SK-N-SH (cell line): Measurements from ENCODE around the gene FANCG. TPM values are rescaled to one million over a fixed set of nuclear protein-coding genes. Genes with fewer than 3 reads are reported as not detected.

Experiments
- CTCF ChIA-PET: fragments of 300-600, 350-600 bp; formaldehyde crosslinking; extraction: SDS; loops from one replicate; lab custom pipeline; 2021; lab: Yijun Ruan, JAX
- POLR2A ChIA-PET: fragments of 350-600 bp; sonication (Branson Sonifier 250); formaldehyde crosslinking; extraction: SDS; loops from one replicate; lab custom pipeline; 2020; ENCODE audit warnings: antibody characterized with exemption, inconsistent platforms; lab: Yijun Ruan, JAX
- DNase-seq: peaks from one replicate; pipeline ENCODE4 v3.0.0; 2012
- H2AFZ ChIP-seq: fragments of 200-600 bp; sonication (generic); 2 replicates; pipeline ENCODE4 v1.8.1; 2016; ENCODE audit warnings: antibody characterized with exemption, mild to moderate bottlenecking, low read depth
- H3F3A ChIP-seq: fragments of 200-600 bp; sonication (generic); replicated peaks from 2 replicates; pipeline ENCODE3; 2016; ENCODE audit warnings: antibody characterized with exemption, mild to moderate bottlenecking; ENCODE audit not compliant: insufficient read depth
- H3K27ac ChIP-seq, 2 experiments: fragments of 200-500 bp in 1 of 2; fragments of 200-600 bp in 1 of 2; sonication (Bioruptor generic) in 1 of 2; sonication (generic), shearing (Covaris generic) in 1 of 2; 2 replicates each; pipeline versions ENCODE4 v1.5.1 to v1.6.1; 2014 to 2016; ENCODE audit warnings: low read depth in 2 of 2, inconsistent platforms in 1 of 2, low read length in 1 of 2, mild to moderate bottlenecking in 1 of 2, mixed read lengths in 1 of 2
- H3K27me3 ChIP-seq: fragments of 200-600 bp; sonication (generic), shearing (Covaris generic); 2 replicates; pipeline ENCODE4 v1.6.1; 2016; ENCODE audit warnings: mixed run types; ENCODE audit not compliant: insufficient read depth
- H3K36me3 ChIP-seq, 2 experiments: fragments of 200-500 bp in 1 of 2; fragments of 200-600 bp in 1 of 2; sonication (Bioruptor generic) in 1 of 2; sonication (generic) in 1 of 2; replicated peaks in 1 of 2; 2 replicates each; pipeline versions ENCODE3 to v1.5.1; 2014 to 2016; ENCODE audit warnings: low read length in 1 of 2, mild to moderate bottlenecking in 1 of 2; ENCODE audit not compliant: insufficient read depth in 2 of 2, control insufficient read depth in 1 of 2
- H3K4me1 ChIP-seq, 2 experiments: fragments of 200-500 bp in 1 of 2; fragments of 200-600 bp in 1 of 2; sonication (Bioruptor generic) in 1 of 2; sonication (generic), shearing (Covaris generic) in 1 of 2; 2 replicates each; pipeline versions ENCODE4 v1.5.1 to v1.6.1; 2014 to 2016; ENCODE audit warnings: low read depth in 1 of 2, low read length in 1 of 2, mixed run types in 1 of 2; ENCODE audit not compliant: insufficient read depth in 2 of 2, control insufficient read depth in 1 of 2
- H3K4me2 ChIP-seq: fragments of 200-600 bp; sonication (generic), shearing (Covaris generic); 2 replicates; pipeline ENCODE4 v1.6.1; 2017; ENCODE audit warnings: mixed run types
- H3K4me3 ChIP-seq, 2 experiments: fragments of 200-500 bp in 1 of 2; fragments of 200-600 bp in 1 of 2; sonication (Bioruptor generic) in 1 of 2; sonication (generic), shearing (Covaris generic) in 1 of 2; 2 replicates each; pipeline versions ENCODE4 v1.5.1 to v1.8.1; 2014 to 2016; ENCODE audit warnings: low read depth in 2 of 2, inconsistent platforms in 1 of 2, low read length in 1 of 2, mild to moderate bottlenecking in 1 of 2, mixed read lengths in 1 of 2, moderate library complexity in 1 of 2
- H3K79me2 ChIP-seq: fragments of 200-600 bp; sonication (generic); 2 replicates; pipeline ENCODE4 v1.8.1; 2017; ENCODE audit warnings: mild to moderate bottlenecking; ENCODE audit not compliant: insufficient read depth
- H3K9ac ChIP-seq: fragments of 200-600 bp; sonication (generic); 2 replicates; pipeline ENCODE4 v1.6.1; 2017; ENCODE audit warnings: mixed run types
- H3K9me2 ChIP-seq: fragments of 200-600 bp; sonication (generic); 2 replicates; pipeline ENCODE4 v1.6.1; 2017; ENCODE audit warnings: mixed run types
- H3K9me3 ChIP-seq: fragments of 200-600 bp; sonication (generic); 2 replicates; pipeline ENCODE4 v1.6.1; 2017; ENCODE audit warnings: mixed run types, mild to moderate bottlenecking, moderate library complexity
- H4K20me1 ChIP-seq: fragments of 200-600 bp; sonication (generic); 2 replicates; pipeline ENCODE4 v1.6.1; 2017; ENCODE audit warnings: mild to moderate bottlenecking, mixed run types; ENCODE audit not compliant: insufficient read depth
- ELF1 ChIP-seq: IDR thresholded peaks from 2 replicates; pipeline ENCODE4 v1.4.0; 2012
- EZH2phosphoT487 ChIP-seq: fragments of 200-600 bp; sonication (generic); IDR thresholded peaks from 2 replicates; pipeline ENCODE4 v1.6.1; 2017; ENCODE audit warnings: low read depth, mixed run types, mild to moderate bottlenecking, antibody characterized with exemption, moderate library complexity, borderline replicate concordance
- FOXM1 ChIP-seq: IDR thresholded peaks from 2 replicates; pipeline ENCODE4 v1.4.0; 2012; ENCODE audit warnings: low read depth, mild to moderate bottlenecking
- GABPA ChIP-seq: IDR thresholded peaks from 2 replicates; pipeline ENCODE4 v1.4.0; 2012; ENCODE audit warnings: low read depth, mild to moderate bottlenecking
- MXI1 ChIP-seq: IDR thresholded peaks from 2 replicates; pipeline ENCODE4 v1.6.1; 2012; ENCODE audit warnings: mild to moderate bottlenecking, low read depth, low read length, improper control_type of control experiment
- NFIC ChIP-seq: IDR thresholded peaks from 2 replicates; pipeline ENCODE4 v1.4.0; 2012; ENCODE audit warnings: borderline replicate concordance
- NRF1 ChIP-seq: IDR thresholded peaks from 2 replicates; pipeline ENCODE4 v1.6.1; 2012; ENCODE audit warnings: low read depth, mild to moderate bottlenecking, low read length
- POLR2AphosphoS5 ChIP-seq: IDR thresholded peaks from 2 replicates; pipeline ENCODE4 v1.6.1; 2012; ENCODE audit warnings: low read depth, low read length
- RAD21 ChIP-seq: IDR thresholded peaks from 2 replicates; pipeline ENCODE4 v1.6.1; 2012; ENCODE audit warnings: mild to moderate bottlenecking, low read length
- RFX5 ChIP-seq: IDR thresholded peaks from 2 replicates; pipeline ENCODE4 v1.6.1; 2012; ENCODE audit warnings: mild to moderate bottlenecking, improper control_type of control experiment, low read length
- RXRA ChIP-seq: IDR thresholded peaks from 2 replicates; pipeline ENCODE4 v1.4.0; 2012; ENCODE audit warnings: low read depth, mild to moderate bottlenecking, borderline replicate concordance
- SIN3A ChIP-seq: IDR thresholded peaks from 2 replicates; pipeline ENCODE4 v1.6.1; 2012; ENCODE audit warnings: low read depth, mild to moderate bottlenecking, low read length, moderate library complexity, borderline replicate concordance
- SMC3 ChIP-seq: IDR thresholded peaks from 2 replicates; pipeline ENCODE4 v1.6.1; 2012; ENCODE audit warnings: low read depth, low read length, improper control_type of control experiment
- TCF12 ChIP-seq: IDR thresholded peaks from 2 replicates; pipeline ENCODE4 v1.4.0; 2012
- YY1 ChIP-seq: IDR thresholded peaks from 2 replicates; pipeline ENCODE4 v1.4.0; 2012; ENCODE audit warnings: low read depth, mild to moderate bottlenecking
- WGBS: methylation state at CpG from one replicate; pipeline ENCODE4 v1.1.6; 2017; ENCODE audit warnings: low lambda C conversion rate; 5-methylcytosine and 5-hydroxymethylcytosine counted together
- polyA plus RNA-seq, 3 experiments: library from polyadenylated mRNA; depleted of rRNA; stranded (reverse); fragments of >200 nt; gene quantifications; 2 replicates each; pipeline ENCODE4 v1.2.3, GENCODE V29; 2012
- TF ChIP-seq, protein P1 (sequence below): IDR thresholded peaks from 2 replicates; pipeline ENCODE4 v1.6.1; 2012; ENCODE audit warnings: mild to moderate bottlenecking, low read depth, low read length, moderate library complexity
- TF ChIP-seq, protein P2 (sequence below): IDR thresholded peaks from 2 replicates; pipeline ENCODE4 v1.4.0; 2012; ENCODE audit warnings: low read depth, borderline replicate concordance
- TF ChIP-seq, protein P3 (sequence below): fragments of 150-350 bp; IDR thresholded peaks from 2 replicates; pipeline ENCODE4 v1.6.1; 2017; ENCODE audit warnings: antibody characterized with exemption, low read length, low read depth, borderline replicate concordance
- TF ChIP-seq, protein P4 (sequence below): IDR thresholded peaks from 2 replicates; pipeline ENCODE4 v1.4.0; 2012; ENCODE audit warnings: low read depth

Gene FANCG
- polyA plus RNA-seq, 1 of the 3 experiments (the other 2 are of a cell fraction), result 25.6 TPM

DNA sequence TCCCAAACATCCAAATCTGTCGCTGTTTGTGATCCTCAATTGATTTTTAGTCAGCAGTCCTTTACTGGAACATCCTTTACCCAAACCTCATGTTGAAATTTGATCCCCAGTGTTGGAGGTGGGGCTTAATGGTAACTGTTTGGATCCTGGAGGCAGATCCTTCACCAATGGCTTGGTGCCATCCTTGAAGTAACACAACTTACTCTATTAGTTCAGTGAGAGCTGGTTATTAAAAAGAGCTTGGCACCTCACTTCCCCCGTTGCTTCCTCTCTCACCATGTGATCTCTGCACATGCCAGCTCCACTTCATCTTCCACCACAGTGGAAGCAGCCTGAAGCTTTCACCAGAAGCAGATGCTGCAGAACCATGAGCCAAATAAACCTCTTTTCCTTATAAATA lies 49.9 kb downstream of the FANCG start:
- 73% methylated on average over 2 of the region's 2 CpGs for WGBS
- Histone ChIP-seq H3K4me1 (peaks cover 0 to 6% of the 10 kb centered on the region in 2 experiments; a peak in 1 of 4 replicates), H4K20me1 (no peaks in the 10 kb centered on the region), H3F3A (no peaks in the 10 kb centered on the region), H3K27me3 (no peaks in the 10 kb centered on the region)
- POLR2A ChIA-PET, result no interaction called here
- no peak for TF ChIP-seq GABPA
- TF ChIP-seq YY1, result no peak
- TF ChIP-seq RFX5, result no peak
- TF ChIP-seq ELF1, result no peak
- no peak for TF ChIP-seq NRF1
- TF ChIP-seq SIN3A, result no peak
- no peak for TF ChIP-seq TCF12
- no peak for TF ChIP-seq NFIC
- TF ChIP-seq, protein P1, sequence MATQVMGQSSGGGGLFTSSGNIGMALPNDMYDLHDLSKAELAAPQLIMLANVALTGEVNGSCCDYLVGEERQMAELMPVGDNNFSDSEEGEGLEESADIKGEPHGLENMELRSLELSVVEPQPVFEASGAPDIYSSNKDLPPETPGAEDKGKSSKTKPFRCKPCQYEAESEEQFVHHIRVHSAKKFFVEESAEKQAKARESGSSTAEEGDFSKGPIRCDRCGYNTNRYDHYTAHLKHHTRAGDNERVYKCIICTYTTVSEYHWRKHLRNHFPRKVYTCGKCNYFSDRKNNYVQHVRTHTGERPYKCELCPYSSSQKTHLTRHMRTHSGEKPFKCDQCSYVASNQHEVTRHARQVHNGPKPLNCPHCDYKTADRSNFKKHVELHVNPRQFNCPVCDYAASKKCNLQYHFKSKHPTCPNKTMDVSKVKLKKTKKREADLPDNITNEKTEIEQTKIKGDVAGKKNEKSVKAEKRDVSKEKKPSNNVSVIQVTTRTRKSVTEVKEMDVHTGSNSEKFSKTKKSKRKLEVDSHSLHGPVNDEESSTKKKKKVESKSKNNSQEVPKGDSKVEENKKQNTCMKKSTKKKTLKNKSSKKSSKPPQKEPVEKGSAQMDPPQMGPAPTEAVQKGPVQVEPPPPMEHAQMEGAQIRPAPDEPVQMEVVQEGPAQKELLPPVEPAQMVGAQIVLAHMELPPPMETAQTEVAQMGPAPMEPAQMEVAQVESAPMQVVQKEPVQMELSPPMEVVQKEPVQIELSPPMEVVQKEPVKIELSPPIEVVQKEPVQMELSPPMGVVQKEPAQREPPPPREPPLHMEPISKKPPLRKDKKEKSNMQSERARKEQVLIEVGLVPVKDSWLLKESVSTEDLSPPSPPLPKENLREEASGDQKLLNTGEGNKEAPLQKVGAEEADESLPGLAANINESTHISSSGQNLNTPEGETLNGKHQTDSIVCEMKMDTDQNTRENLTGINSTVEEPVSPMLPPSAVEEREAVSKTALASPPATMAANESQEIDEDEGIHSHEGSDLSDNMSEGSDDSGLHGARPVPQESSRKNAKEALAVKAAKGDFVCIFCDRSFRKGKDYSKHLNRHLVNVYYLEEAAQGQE, result no peak
- no peak for TF ChIP-seq FOXM1
- TF ChIP-seq, protein P2, sequence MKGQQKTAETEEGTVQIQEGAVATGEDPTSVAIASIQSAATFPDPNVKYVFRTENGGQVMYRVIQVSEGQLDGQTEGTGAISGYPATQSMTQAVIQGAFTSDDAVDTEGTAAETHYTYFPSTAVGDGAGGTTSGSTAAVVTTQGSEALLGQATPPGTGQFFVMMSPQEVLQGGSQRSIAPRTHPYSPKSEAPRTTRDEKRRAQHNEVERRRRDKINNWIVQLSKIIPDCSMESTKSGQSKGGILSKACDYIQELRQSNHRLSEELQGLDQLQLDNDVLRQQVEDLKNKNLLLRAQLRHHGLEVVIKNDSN, result no peak
- no peak for TF ChIP-seq RAD21
- TF ChIP-seq MXI1, result no peak
- TF ChIP-seq, protein P3, sequence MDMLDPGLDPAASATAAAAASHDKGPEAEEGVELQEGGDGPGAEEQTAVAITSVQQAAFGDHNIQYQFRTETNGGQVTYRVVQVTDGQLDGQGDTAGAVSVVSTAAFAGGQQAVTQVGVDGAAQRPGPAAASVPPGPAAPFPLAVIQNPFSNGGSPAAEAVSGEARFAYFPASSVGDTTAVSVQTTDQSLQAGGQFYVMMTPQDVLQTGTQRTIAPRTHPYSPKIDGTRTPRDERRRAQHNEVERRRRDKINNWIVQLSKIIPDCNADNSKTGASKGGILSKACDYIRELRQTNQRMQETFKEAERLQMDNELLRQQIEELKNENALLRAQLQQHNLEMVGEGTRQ, result no peak
- TF ChIP-seq RXRA, result no peak
- TF ChIP-seq EZH2phosphoT487, result no peak
- TF ChIP-seq SMC3, result no peak
- TF ChIP-seq, protein P4, sequence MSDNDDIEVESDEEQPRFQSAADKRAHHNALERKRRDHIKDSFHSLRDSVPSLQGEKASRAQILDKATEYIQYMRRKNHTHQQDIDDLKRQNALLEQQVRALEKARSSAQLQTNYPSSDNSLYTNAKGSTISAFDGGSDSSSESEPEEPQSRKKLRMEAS, result no peak
- TF ChIP-seq POLR2AphosphoS5, result no peak
- TF ChIP-seq, all 33 proteins: peak for 0
- Histone ChIP-seq H3K27ac (no peak overlapping the region), H3K9me3 (no peaks in the 10 kb centered on the region), H3K9me2 (no peaks in the 10 kb centered on the region), H3K9ac (no peak overlapping the region), H3K36me3 (peaks cover 0 to 17% of the 10 kb centered on the region in 2 experiments), H3K4me3 (no peak overlapping the region), H3K4me2 (no peak overlapping the region), H2AFZ (no peak overlapping the region), H3K79me2 (no peaks in the 10 kb centered on the region)
- no peak for DNase-seq
- CTCF ChIA-PET, result interaction anchor here (0.6 to 2.2 kb wide), 3 partner anchors 22 to 130 kb away, joined by 3 to 6 read pairs (median 3); no protein-coding TSS in a partner anchor
